ENCODE results near the gene DDIT4. TPM values are rescaled to one million over a fixed set of nuclear protein-coding genes. Genes with fewer than 3 reads are reported as not detected.

Gene DDIT4
- total RNA-seq, 4 donors from 2014 or later: 93.0 to 309 (median 134) TPM

DNA sequence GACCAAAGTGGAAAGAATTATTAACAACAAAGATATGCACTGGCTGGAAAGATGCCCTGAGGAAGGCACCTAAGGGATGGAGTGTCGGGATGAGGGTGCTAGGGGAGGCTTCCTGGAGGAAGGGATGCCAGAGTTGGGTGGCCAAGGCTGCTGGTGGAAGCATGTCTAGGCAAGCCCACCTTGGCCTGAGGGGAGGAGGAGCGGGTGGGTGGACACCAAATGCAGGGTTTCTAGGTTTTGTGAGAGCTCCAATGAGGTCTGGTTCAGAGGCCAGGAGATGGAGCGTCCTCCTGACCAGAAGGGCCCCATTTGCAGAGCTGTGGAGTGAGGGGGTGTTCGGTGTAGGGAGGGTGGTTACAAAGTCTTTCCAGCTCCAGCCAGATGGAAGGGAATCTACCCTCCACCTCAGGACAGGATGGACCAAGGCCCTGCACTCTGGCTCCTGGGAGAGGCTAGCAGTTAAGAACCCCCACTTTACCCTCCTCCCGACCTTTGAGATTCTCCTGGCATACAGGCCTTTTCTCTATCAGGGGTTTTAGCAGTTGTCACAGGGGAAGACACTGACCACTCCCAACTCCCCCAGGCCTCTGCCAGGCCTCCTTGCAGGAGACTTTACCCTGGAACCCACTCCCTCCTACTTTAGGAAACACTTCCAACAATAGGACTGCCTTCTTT is 3.0 kb upstream of the DDIT4 start:
- no peak overlapping the region for H3K4me3 ChIP-seq (replicated peaks in 1 of 3)
- no peaks in the 10 kb centered on the region for H3K9me3 ChIP-seq
- peaks cover 17 to 23% of the 10 kb centered on the region in 2 donors for H3K4me1 ChIP-seq
- H3K27ac ChIP-seq: peak overlapping the region in 1 of 3 donors; percentile 49
- WGBS, 2 donors: 90 to 91% methylated on average over 5 of the region's 5 CpGs
- DNase-seq: no peak
- no peak for TF ChIP-seq POLR2A (IDR thresholded peaks at IDR 0.05)
- TF ChIP-seq, protein P1, sequence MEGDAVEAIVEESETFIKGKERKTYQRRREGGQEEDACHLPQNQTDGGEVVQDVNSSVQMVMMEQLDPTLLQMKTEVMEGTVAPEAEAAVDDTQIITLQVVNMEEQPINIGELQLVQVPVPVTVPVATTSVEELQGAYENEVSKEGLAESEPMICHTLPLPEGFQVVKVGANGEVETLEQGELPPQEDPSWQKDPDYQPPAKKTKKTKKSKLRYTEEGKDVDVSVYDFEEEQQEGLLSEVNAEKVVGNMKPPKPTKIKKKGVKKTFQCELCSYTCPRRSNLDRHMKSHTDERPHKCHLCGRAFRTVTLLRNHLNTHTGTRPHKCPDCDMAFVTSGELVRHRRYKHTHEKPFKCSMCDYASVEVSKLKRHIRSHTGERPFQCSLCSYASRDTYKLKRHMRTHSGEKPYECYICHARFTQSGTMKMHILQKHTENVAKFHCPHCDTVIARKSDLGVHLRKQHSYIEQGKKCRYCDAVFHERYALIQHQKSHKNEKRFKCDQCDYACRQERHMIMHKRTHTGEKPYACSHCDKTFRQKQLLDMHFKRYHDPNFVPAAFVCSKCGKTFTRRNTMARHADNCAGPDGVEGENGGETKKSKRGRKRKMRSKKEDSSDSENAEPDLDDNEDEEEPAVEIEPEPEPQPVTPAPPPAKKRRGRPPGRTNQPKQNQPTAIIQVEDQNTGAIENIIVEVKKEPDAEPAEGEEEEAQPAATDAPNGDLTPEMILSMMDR (IDR thresholded peaks at IDR 0.05): no peak
- H3K36me3 ChIP-seq: peaks cover 12 to 13% of the 10 kb centered on the region in 2 donors
- no peaks in the 10 kb centered on the region for H3K27me3 ChIP-seq
- intact Hi-C loops (cut with DNase I): no loop called here

DNA sequence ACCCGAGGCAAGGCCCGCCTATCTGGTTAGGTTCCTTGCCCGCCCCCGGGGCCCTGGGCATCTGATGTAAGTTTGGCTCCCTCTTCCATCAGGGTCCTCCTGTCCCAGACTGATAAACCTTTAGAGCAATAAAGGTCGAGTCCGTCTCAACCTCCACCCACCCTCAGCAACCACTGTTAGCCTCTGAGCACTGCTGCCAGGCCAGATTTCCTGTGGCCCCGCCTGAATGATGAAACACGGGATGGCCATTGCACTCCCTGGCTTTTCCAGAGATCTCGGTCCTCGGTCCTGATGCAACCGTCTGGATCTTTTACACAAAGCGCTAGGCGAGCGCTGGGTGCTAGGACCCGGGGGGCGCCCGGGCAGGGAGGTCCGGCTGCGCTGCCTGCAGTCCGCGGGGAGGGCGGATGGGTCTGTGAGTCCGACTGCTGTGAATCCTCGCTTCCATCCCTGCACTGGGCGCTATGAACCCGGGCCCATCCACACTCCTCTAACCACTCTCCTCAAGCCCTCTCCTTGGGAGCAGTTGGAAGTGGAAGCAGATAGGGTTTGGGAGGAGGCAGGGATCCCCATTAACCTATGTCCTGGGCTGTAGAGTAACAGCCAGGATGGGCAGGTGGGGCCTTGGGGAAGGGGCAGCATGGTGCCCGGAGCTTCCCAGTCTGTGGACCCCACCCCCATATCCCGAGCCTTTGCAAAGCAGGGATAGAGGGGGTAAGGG is 875 bp upstream of the DDIT4 start:
- intact Hi-C loops (cut with DNase I): no loop called here
- TF ChIP-seq POLR2A (IDR thresholded peaks at IDR 0.05): peak in 1 of 2 donors; percentile 77
- TF ChIP-seq, protein P1 (IDR thresholded peaks at IDR 0.05): peak in 1 of 6 experiments; percentile 22
- H3K27ac ChIP-seq: peak overlapping the region; percentile 94 to 98 (median 96)
- peak overlapping the region; percentile 13 to 71 (median 25) for H3K4me3 ChIP-seq (replicated peaks in 1 of 3)
- no peaks in the 10 kb centered on the region for H3K9me3 ChIP-seq
- peaks cover 12 to 20% of the 10 kb centered on the region in 2 donors for H3K36me3 ChIP-seq
- 9 to 28% methylated on average over 9 to 25 of the region's 28 CpGs for WGBS, 2 donors
- DNase-seq: peak; percentile 92 to 94
- H3K27me3 ChIP-seq: no peaks in the 10 kb centered on the region
- H3K4me1 ChIP-seq: peaks cover 32 to 43% of the 10 kb centered on the region in 2 donors

DNA sequence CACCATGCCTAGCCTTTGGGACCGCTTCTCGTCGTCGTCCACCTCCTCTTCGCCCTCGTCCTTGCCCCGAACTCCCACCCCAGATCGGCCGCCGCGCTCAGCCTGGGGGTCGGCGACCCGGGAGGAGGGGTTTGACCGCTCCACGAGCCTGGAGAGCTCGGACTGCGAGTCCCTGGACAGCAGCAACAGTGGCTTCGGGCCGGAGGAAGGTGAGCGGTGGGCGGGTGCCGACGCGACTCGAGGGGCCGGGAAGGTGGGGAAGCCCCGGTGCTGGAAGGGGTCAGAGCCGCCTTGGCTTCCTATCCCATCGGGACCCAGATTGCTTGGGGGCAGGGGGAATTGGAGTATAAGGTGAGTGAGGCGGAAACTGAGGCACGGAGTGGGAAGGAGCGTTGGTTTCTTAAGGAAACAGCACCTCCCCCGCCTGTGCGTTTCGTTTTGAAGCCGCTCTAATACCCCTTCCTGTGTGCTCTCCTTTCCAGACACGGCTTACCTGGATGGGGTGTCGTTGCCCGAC is 547 bp downstream of the DDIT4 start:
- intact Hi-C loops (cut with DNase I): no loop called here
- H3K4me3 ChIP-seq (replicated peaks in 1 of 3): peak overlapping the region; percentile 71 to 91 (median 79)

DNA sequence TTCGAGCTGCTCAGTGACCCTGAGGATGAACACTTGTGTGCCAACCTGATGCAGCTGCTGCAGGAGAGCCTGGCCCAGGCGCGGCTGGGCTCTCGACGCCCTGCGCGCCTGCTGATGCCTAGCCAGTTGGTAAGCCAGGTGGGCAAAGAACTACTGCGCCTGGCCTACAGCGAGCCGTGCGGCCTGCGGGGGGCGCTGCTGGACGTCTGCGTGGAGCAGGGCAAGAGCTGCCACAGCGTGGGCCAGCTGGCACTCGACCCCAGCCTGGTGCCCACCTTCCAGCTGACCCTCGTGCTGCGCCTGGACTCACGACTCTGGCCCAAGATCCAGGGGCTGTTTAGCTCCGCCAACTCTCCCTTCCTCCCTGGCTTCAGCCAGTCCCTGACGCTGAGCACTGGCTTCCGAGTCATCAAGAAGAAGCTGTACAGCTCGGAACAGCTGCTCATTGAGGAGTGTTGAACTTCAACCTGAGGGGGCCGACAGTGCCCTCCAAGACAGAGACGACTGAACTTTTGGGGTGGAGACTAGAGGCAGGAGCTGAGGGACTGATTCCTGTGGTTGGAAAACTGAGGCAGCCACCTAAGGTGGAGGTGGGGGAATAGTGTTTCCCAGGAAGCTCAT is 1.1 kb downstream of the DDIT4 start:
- Histone ChIP-seq H3K9me3 (no peaks in the 10 kb centered on the region), H3K4me3 (replicated peaks in 1 of 3) (peak overlapping the region; percentile 71 to 91 (median 79)), H3K27me3 (no peaks in the 10 kb centered on the region), H3K36me3 (peaks cover 12 to 20% of the 10 kb centered on the region in 2 donors), H3K4me1 (peaks cover 32 to 43% of the 10 kb centered on the region in 2 donors), H3K27ac (peak overlapping the region; percentile 98 to 99 (median 98))
- 31 to 33% methylated on average over 2 to 11 of the region's 26 CpGs for WGBS, 2 donors
- TF ChIP-seq POLR2A (IDR thresholded peaks at IDR 0.05): peak in 1 of 2 donors; percentile 60
- TF ChIP-seq, protein P1 (IDR thresholded peaks at IDR 0.05): peak in 5 of 6 experiments; percentile 54 to 68 (median 66)
- intact Hi-C loops (cut with DNase I): loop anchor here (5.0 kb wide), 1 partner anchor 52 kb away; no protein-coding TSS in a partner anchor
- DNase-seq: peak; percentile 79 to 84

More for the DNA sequence above, 547 bp downstream of the DDIT4 start:
- no peaks in the 10 kb centered on the region for H3K9me3 ChIP-seq
- no peaks in the 10 kb centered on the region for H3K27me3 ChIP-seq
- H3K4me1 ChIP-seq: peaks cover 32 to 43% of the 10 kb centered on the region in 2 donors
- H3K36me3 ChIP-seq: peaks cover 12 to 20% of the 10 kb centered on the region in 2 donors
- H3K27ac ChIP-seq: peak overlapping the region; percentile 98 to 99 (median 98)
- DNase-seq: no peak
- no peak for TF ChIP-seq POLR2A (IDR thresholded peaks at IDR 0.05)
- TF ChIP-seq, protein P1 (IDR thresholded peaks at IDR 0.05): no peak
- WGBS, 2 donors: 0 to 1% methylated on average over 27 to 30 of the region's 40 CpGs
